Chondrocyte (in vitro differentiated cells): ENCODE results near the gene GPR162. TPM values are rescaled to one million over a fixed set of nuclear protein-coding genes. Genes with fewer than 3 reads are reported as not detected.

ENCODE experiments used
- DNase-seq: peaks from one replicate; pipeline ENCODE4 v3.0.0; 2021; ENCODE audit warnings: mixed read lengths, low spot score
- H3K27ac Mint-ChIP-seq: one replicate; pipeline ENCODE4 v1.8.0; 2021; ENCODE audit warnings: mild to moderate bottlenecking, moderate library complexity, mixed read lengths; ENCODE audit not compliant: unreplicated experiment
- H3K27me3 Mint-ChIP-seq: 2 replicates; pipeline ENCODE4 v1.8.0; 2021; ENCODE audit warnings: low read depth, mixed read lengths
- H3K36me3 Mint-ChIP-seq: 2 replicates; pipeline ENCODE4 v1.8.0; 2021; ENCODE audit warnings: low read depth, mixed read lengths
- H3K4me1 Mint-ChIP-seq: 2 replicates; pipeline ENCODE4 v1.8.0; 2021; ENCODE audit warnings: low read depth, mild to moderate bottlenecking, mixed read lengths
- H3K4me3 Mint-ChIP-seq: one replicate; pipeline ENCODE4 v1.8.0; 2021; ENCODE audit warnings: mild to moderate bottlenecking, moderate library complexity, mixed read lengths; ENCODE audit not compliant: unreplicated experiment
- H3K9me3 Mint-ChIP-seq: 2 replicates; pipeline ENCODE4 v1.8.0; 2021; ENCODE audit warnings: low read depth, mixed read lengths
- CTCF ChIP-seq: fragments of 200-600 bp; sonication (generic); IDR thresholded peaks from 2 replicates; pipeline ENCODE4 v1.5.0; 2021; ENCODE audit warnings: antibody characterized with exemption, mild to moderate bottlenecking, moderate library complexity
- total RNA-seq: library from RNA; stranded (reverse); gene quantifications from 3 replicates; pipeline ENCODE4 v1.2.1, GENCODE V29; 2021

GPR162 gene
- total RNA-seq, 1 donor from 2014 or later = 4.2 TPM

DNA sequence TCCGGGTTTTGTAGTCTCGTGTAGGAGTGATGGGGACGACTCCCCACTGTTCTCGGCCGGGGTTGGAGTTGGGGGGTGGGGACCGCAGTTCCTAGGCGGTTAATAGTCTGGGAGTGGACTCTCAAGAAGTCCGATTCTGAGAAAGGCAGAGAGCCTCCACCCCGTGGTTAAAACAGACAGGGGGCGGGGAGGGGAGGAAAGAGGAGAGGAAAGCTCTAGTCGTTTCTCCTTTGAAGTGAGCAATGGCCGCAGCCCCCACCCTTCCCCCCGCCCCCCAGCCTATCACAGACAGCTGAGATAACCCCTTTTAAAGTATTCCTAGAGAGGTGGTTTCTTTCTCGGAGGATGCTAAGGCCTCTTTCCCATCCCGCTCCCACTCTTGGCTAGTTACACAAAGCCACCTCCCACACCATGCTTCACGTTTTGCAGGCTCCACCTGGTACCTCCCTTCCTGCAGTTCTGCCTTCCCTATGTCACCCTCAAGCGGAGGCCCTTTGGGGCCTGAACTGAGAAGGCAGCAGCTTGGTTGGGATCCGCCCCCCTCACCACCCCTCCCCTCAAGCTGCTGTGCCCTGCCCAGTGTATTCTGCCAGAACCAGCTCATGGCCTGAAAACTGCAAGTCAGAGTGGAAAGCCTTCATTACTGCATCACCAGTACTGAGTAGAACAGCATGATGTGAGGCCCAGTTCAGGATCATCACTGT lies 31.2 kb downstream of the GPR162 start:
- TF ChIP-seq CTCF = no peak
- no peaks in the 10 kb centered on the region for H3K27me3 Mint-ChIP-seq
- DNase-seq = no peak
- no peaks in the 10 kb centered on the region for H3K9me3 Mint-ChIP-seq
- H3K4me3 Mint-ChIP-seq = peak overlapping the region; percentile 94
- H3K36me3 Mint-ChIP-seq = peaks cover 21% of the 10 kb centered on the region
- peaks cover 37% of the 10 kb centered on the region for H3K4me1 Mint-ChIP-seq
- peak overlapping the region; percentile 99 for H3K27ac Mint-ChIP-seq

DNA sequence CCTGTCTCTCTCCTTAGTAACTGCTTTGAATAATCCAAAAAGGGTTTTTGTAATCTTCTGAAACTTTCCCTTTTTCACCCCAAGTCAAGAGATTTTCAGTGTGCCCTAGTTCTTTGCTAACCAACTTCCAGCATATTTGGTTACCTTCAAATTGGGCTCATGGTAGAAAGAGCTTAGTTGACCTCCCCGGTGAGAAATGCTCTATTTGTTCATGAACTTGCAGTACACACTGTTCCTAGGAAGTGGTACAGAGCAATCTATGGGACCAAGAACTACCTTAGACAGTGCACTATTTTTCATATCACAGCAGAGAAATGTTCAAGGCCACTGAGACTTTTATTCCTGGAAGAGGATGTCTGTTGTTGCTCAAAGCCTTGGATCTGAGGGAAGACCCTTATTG lies 32.0 kb downstream of the GPR162 start:
- no peak for TF ChIP-seq CTCF
- no peak for DNase-seq

DNA sequence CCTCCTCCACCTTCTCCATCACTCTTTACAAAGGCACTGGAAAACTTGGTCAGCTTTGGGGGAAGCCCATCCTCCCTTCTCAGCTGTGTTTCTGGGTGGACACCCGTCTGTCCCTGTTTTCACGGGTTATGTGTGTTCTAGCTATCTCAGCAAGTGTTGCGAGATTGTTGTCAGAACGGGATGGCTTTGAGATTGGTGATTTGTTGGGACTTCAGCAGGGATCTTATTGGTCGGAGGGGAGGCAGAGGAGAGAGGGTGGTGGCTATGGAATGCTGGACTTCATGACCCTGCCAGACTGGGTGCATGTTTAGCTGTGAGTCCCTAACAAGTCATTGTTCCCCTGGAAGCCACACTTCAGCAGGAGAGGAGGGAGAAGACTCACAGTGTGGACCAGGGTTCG lies 32.4 kb downstream of the GPR162 start:
- DNase-seq = no peak
- Mint-ChIP-seq H3K27ac (peak overlapping the region; percentile 99), H3K36me3 (peaks cover 25% of the 10 kb centered on the region), H3K27me3 (no peaks in the 10 kb centered on the region), H3K4me1 (peaks cover 37% of the 10 kb centered on the region), H3K4me3 (no peak overlapping the region), H3K9me3 (no peaks in the 10 kb centered on the region)
- TF ChIP-seq CTCF = no peak

More for the DNA sequence above, 32.0 kb downstream of the GPR162 start:
- peak overlapping the region; percentile 99 for H3K27ac Mint-ChIP-seq
- peaks cover 25% of the 10 kb centered on the region for H3K36me3 Mint-ChIP-seq
- peaks cover 37% of the 10 kb centered on the region for H3K4me1 Mint-ChIP-seq
- no peaks in the 10 kb centered on the region for H3K27me3 Mint-ChIP-seq
- peak overlapping the region; percentile 94 for H3K4me3 Mint-ChIP-seq
- no peaks in the 10 kb centered on the region for H3K9me3 Mint-ChIP-seq

GRCh38 chr12:6855322-6855721 lies 33.7 kb downstream of the GPR162 start:
- Mint-ChIP-seq H3K36me3 (peaks cover 25% of the 10 kb centered on the region), H3K27ac (no peak overlapping the region)

GRCh38 chr12:6858799-6859198 lies 37.2 kb downstream of the GPR162 start:
- Mint-ChIP-seq H3K36me3 (peaks cover 46% of the 10 kb centered on the region), H3K27ac (no peak overlapping the region), H3K4me3 (no peak overlapping the region), H3K9me3 (no peaks in the 10 kb centered on the region), H3K4me1 (peaks cover 10% of the 10 kb centered on the region), H3K27me3 (no peaks in the 10 kb centered on the region)
- DNase-seq = no peak
- no peak for TF ChIP-seq CTCF

More at GRCh38 chr12:6855322-6855721, 33.7 kb downstream of the GPR162 start:
- Mint-ChIP-seq H3K4me1 (peaks cover 29% of the 10 kb centered on the region), H3K4me3 (no peak overlapping the region), H3K9me3 (no peaks in the 10 kb centered on the region), H3K27me3 (no peaks in the 10 kb centered on the region)
- TF ChIP-seq CTCF = no peak
- no peak for DNase-seq
